RWPE2 (cell line): ENCODE results near the gene RHBDL1.

ENCODE experiments used
- ATAC-seq: fragments of 200-7000 bp; cut with Tn5 transposase; 3 replicates; pipeline ENCODE4 v1.9.1; 2021; ENCODE audit warnings: low read depth
- DNase-seq: peaks from one replicate; pipeline ENCODE4 v3.0.0-alpha.2; 2020; ENCODE audit warnings: low spot score
- H3K27ac ChIP-seq: fragments of 450-650 bp; 2 replicates; pipeline ENCODE4 v1.5.1; 2017; ENCODE audit warnings: mild to moderate bottlenecking; ENCODE audit not compliant: poor library complexity, severe bottlenecking
- H3K27me3 ChIP-seq: fragments of 250-450 bp; sonication (Bioruptor Pico); 2 replicates; pipeline ENCODE4 v1.5.1; 2021; ENCODE audit warnings: mild to moderate bottlenecking, moderate library complexity; ENCODE audit not compliant: insufficient read depth, poor library complexity, severe bottlenecking
- H3K36me3 ChIP-seq: fragments of 250-450 bp; sonication (Bioruptor Pico); 2 replicates; pipeline ENCODE4 v1.5.1; 2020; ENCODE audit warnings: low read depth, mild to moderate bottlenecking, moderate library complexity
- H3K4me1 ChIP-seq: fragments of 250-450 bp; sonication (Bioruptor Pico); 2 replicates; pipeline ENCODE4 v1.5.1; 2021; ENCODE audit warnings: mild to moderate bottlenecking, moderate library complexity; ENCODE audit not compliant: insufficient read depth, poor library complexity, severe bottlenecking
- H3K4me3 ChIP-seq: fragments of 250-450 bp; sonication (Bioruptor Pico); 2 replicates; pipeline ENCODE4 v1.5.1; 2021; ENCODE audit warnings: mild to moderate bottlenecking, moderate library complexity; ENCODE audit not compliant: severe bottlenecking
- H3K9me3 ChIP-seq: fragments of 250-450 bp; sonication (Bioruptor Pico); 2 replicates; pipeline ENCODE4 v1.5.1; 2021; ENCODE audit warnings: mild to moderate bottlenecking, moderate library complexity; ENCODE audit not compliant: severe bottlenecking
- CTCF ChIP-seq: fragments of 450-650 bp; IDR thresholded peaks from one replicate; pipeline ENCODE4 v1.5.1; 2017; ENCODE audit warnings: mild to moderate bottlenecking, moderate library complexity; ENCODE audit not compliant: poor library complexity, severe bottlenecking

The RHBDL1 gene

GRCh38 chr16:722835-723633, 47.6 kb downstream of the RHBDL1 start:
- no peak for DNase-seq
- Histone ChIP-seq H3K4me1 (peaks cover 3% of the 10 kb centered on the region), H3K27ac (no peak overlapping the region), H3K27me3 (no peaks in the 10 kb centered on the region), H3K4me3 (no peak overlapping the region), H3K36me3 (no peaks in the 10 kb centered on the region), H3K9me3 (no peaks in the 10 kb centered on the region)
- ATAC-seq: no peak
- no peak for TF ChIP-seq CTCF

GRCh38 chr16:723695-724094, 48.2 kb downstream of the RHBDL1 start:
- H3K27me3 ChIP-seq: no peaks in the 10 kb centered on the region
- no peak overlapping the region for H3K4me3 ChIP-seq
- ATAC-seq (no peak), DNase-seq (no peak)
- H3K36me3 ChIP-seq: no peaks in the 10 kb centered on the region
- H3K4me1 ChIP-seq: peaks cover 3% of the 10 kb centered on the region
- no peak overlapping the region for H3K27ac ChIP-seq
- H3K9me3 ChIP-seq: no peaks in the 10 kb centered on the region
- TF ChIP-seq CTCF: no peak

GRCh38 chr16:724188-725040, 48.9 kb downstream of the RHBDL1 start:
- Histone ChIP-seq H3K27ac (no peak overlapping the region), H3K27me3 (no peaks in the 10 kb centered on the region), H3K9me3 (no peaks in the 10 kb centered on the region), H3K36me3 (no peaks in the 10 kb centered on the region), H3K4me1 (peaks cover 3% of the 10 kb centered on the region), H3K4me3 (no peak overlapping the region)
- DNase-seq (no peak), ATAC-seq (no peak)
- no peak for TF ChIP-seq CTCF

- Histone ChIP-seq H3K4me3 (no peak overlapping the region), H3K27me3 (no peaks in the 10 kb centered on the region), H3K27ac (no peak overlapping the region), H3K9me3 (no peaks in the 10 kb centered on the region), H3K4me1 (peaks cover 1% of the 10 kb centered on the region), H3K36me3 (no peaks in the 10 kb centered on the region)
- no peak for TF ChIP-seq CTCF
- no peak for ATAC-seq
- no peak for DNase-seq
Measured at GRCh38 chr16:725041-725376, 49.5 kb downstream of the RHBDL1 start.
